H9 (cell line): ENCODE measurements around the gene EEIG2. TPM values are rescaled to one million over a fixed set of nuclear protein-coding genes. Genes with fewer than 3 reads are reported as not detected.

ENCODE experiments used
- DNase-seq: peaks from one replicate; pipeline ENCODE4 v3.0.0-alpha.2; 2017
- H2AFZ ChIP-seq: one replicate; pipeline ENCODE4 v1.6.1; 2013; ENCODE audit warnings: mild to moderate bottlenecking, low read length, control low read depth, moderate library complexity
- H2AK5ac ChIP-seq: 2 replicates; pipeline ENCODE4 v1.6.1; 2013; ENCODE audit warnings: low read length, control low read depth, mixed read lengths; ENCODE audit not compliant: insufficient read length
- H2BK120ac ChIP-seq: one replicate; pipeline ENCODE4 v1.6.1; 2013; ENCODE audit warnings: low read depth, mild to moderate bottlenecking, low read length, control low read depth, inconsistent platforms; ENCODE audit not compliant: poor library complexity, severe bottlenecking
- H2BK12ac ChIP-seq: 2 replicates; pipeline ENCODE4 v1.6.1; 2013; ENCODE audit warnings: low read length, control low read depth, mixed read lengths, low read depth; ENCODE audit not compliant: insufficient read length
- H2BK15ac ChIP-seq: 2 replicates; pipeline ENCODE4 v1.6.1; 2013; ENCODE audit warnings: low read depth, low read length, control low read depth
- H2BK20ac ChIP-seq: one replicate; pipeline ENCODE4 v1.6.1; 2013; ENCODE audit warnings: low read depth, mild to moderate bottlenecking, low read length, control low read depth, inconsistent platforms; ENCODE audit not compliant: poor library complexity, severe bottlenecking
- H2BK5ac ChIP-seq: 2 replicates; pipeline ENCODE4 v1.6.1; 2013; ENCODE audit warnings: low read length, control low read depth, mixed read lengths; ENCODE audit not compliant: insufficient read length
- H3K14ac ChIP-seq: 2 replicates; pipeline ENCODE4 v1.6.1; 2013; ENCODE audit warnings: low read length, control low read depth; ENCODE audit not compliant: insufficient read depth
- H3K18ac ChIP-seq: 2 replicates; pipeline ENCODE4 v1.6.1; 2013; ENCODE audit warnings: low read depth, mild to moderate bottlenecking, mixed read lengths, low read length, control low read depth; ENCODE audit not compliant: insufficient read length
- H3K23ac ChIP-seq: 2 replicates; pipeline ENCODE4 v1.6.1; 2013; ENCODE audit warnings: low read length, control low read depth, mixed read lengths, low read depth; ENCODE audit not compliant: insufficient read length
- H3K23me2 ChIP-seq: 2 replicates; pipeline ENCODE4 v1.6.1; 2013; ENCODE audit warnings: low read depth, mild to moderate bottlenecking, mixed read lengths, low read length, control low read depth; ENCODE audit not compliant: insufficient read length, poor library complexity, severe bottlenecking
- H3K27ac ChIP-seq: 2 replicates; pipeline ENCODE4 v1.5.1; 2013; ENCODE audit warnings: low read length, control low read depth, mixed read lengths, low read depth; ENCODE audit not compliant: insufficient read length
- H3K27me3 ChIP-seq: 2 replicates; pipeline ENCODE4 v1.6.1; 2013; ENCODE audit warnings: low read length, control low read depth, inconsistent platforms; ENCODE audit not compliant: insufficient read depth
- H3K4ac ChIP-seq: 2 replicates; pipeline ENCODE4 v1.6.1; 2013; ENCODE audit warnings: low read depth, mild to moderate bottlenecking, control low read depth, inconsistent platforms, low read length, moderate library complexity
- H3K4me1 ChIP-seq: 2 replicates; pipeline ENCODE4 v1.6.1; 2013; ENCODE audit warnings: low read length, control low read depth, inconsistent platforms; ENCODE audit not compliant: insufficient read depth
- H3K4me2 ChIP-seq: 2 replicates; pipeline ENCODE4 v1.6.1; 2013; ENCODE audit warnings: low read length, control low read depth, mixed read lengths; ENCODE audit not compliant: insufficient read length, insufficient read depth
- H3K56ac ChIP-seq: 2 replicates; pipeline ENCODE4 v1.6.1; 2013; ENCODE audit warnings: low read depth, mild to moderate bottlenecking, mixed read lengths, low read length, control low read depth; ENCODE audit not compliant: insufficient read length
- H3K79me1 ChIP-seq: 2 replicates; pipeline ENCODE4 v1.6.1; 2013; ENCODE audit warnings: low read depth, mild to moderate bottlenecking, moderate library complexity, low read length, control low read depth, inconsistent platforms; ENCODE audit not compliant: insufficient read depth, poor library complexity, severe bottlenecking
- H3K79me2 ChIP-seq: 2 replicates; pipeline ENCODE4 v1.6.1; 2013; ENCODE audit warnings: low read length, control low read depth, inconsistent platforms; ENCODE audit not compliant: insufficient read depth
- H3K9ac ChIP-seq: 2 replicates; pipeline ENCODE4 v1.6.1; 2013; ENCODE audit warnings: low read length, control low read depth, mixed read lengths; ENCODE audit not compliant: insufficient read length; ENCODE audit errors: extremely low read depth
- H3K9me3 ChIP-seq: one replicate; pipeline ENCODE4 v1.6.1; 2013; ENCODE audit warnings: low read depth, low read length, inconsistent platforms; ENCODE audit not compliant: control insufficient read depth
- H3T11ph ChIP-seq: one replicate; pipeline ENCODE4 v1.6.1; 2013; ENCODE audit warnings: mild to moderate bottlenecking, low read length, control low read depth, inconsistent platforms
- H4K20me1 ChIP-seq: one replicate; pipeline ENCODE4 v1.6.1; 2013; ENCODE audit not compliant: control insufficient read depth, insufficient read length, insufficient read depth
- H4K5ac ChIP-seq: 2 replicates; pipeline ENCODE4 v1.6.1; 2013; ENCODE audit warnings: low read depth, mild to moderate bottlenecking, mixed read lengths, low read length, control low read depth; ENCODE audit not compliant: insufficient read length
- H4K8ac ChIP-seq: replicated peaks from 2 replicates; pipeline ENCODE4 v1.6.1; 2013; ENCODE audit warnings: low read length, control low read depth, mixed read lengths, low read depth; ENCODE audit not compliant: insufficient read length
- H4K91ac ChIP-seq: 2 replicates; pipeline ENCODE4 v1.6.1; 2013; ENCODE audit warnings: low read depth, mild to moderate bottlenecking, moderate library complexity, mixed read lengths, low read length, control low read depth; ENCODE audit not compliant: insufficient read length
- H3K27ac Mint-ChIP-seq, 3 experiments: 2 replicates in 2 of 3; 3 replicates in 1 of 3; pipeline ENCODE4 v1.8.0; 2020 to 2021; ENCODE audit warnings: mixed read lengths in 3 of 3, mild to moderate bottlenecking in 1 of 3, moderate library complexity in 1 of 3
- H3K27me3 Mint-ChIP-seq: 2 replicates; pipeline ENCODE4 v1.8.0; 2021; ENCODE audit warnings: low read depth, mild to moderate bottlenecking, moderate library complexity, mixed read lengths
- H3K36me3 Mint-ChIP-seq, 3 experiments: 2 replicates in 2 of 3; 3 replicates in 1 of 3; pipeline ENCODE4 v1.8.0; 2020 to 2021; ENCODE audit warnings: low read depth in 3 of 3, mixed read lengths in 3 of 3; ENCODE audit not compliant: insufficient read depth in 1 of 3
- H3K4me1 Mint-ChIP-seq, 2 experiments: 2 replicates each; pipeline ENCODE4 v1.8.0; 2020; ENCODE audit warnings: mixed read lengths in 2 of 2
- H3K4me3 Mint-ChIP-seq, 2 experiments: 2 replicates in 1 of 2; 3 replicates in 1 of 2; pipeline ENCODE4 v1.8.0; 2020 to 2021; ENCODE audit warnings: mild to moderate bottlenecking in 2 of 2, mixed read lengths in 2 of 2, moderate library complexity in 1 of 2
- H3K9me3 Mint-ChIP-seq, 2 experiments: 2 replicates in 1 of 2; 3 replicates in 1 of 2; pipeline ENCODE4 v1.8.0; 2020; ENCODE audit warnings: mild to moderate bottlenecking in 2 of 2, mixed read lengths in 2 of 2, moderate library complexity in 1 of 2
- whole genome bisulfite sequencing: extraction: QIAGEN DNeasy Blood & Tissue Kit; methylation state at CpG from one replicate; pipeline ENCODE4 v1.1.7; 2013; ENCODE audit warnings: missing lambda C conversion rate, low lambda C conversion rate, mixed read lengths; ENCODE audit not compliant: insufficient read length; ENCODE audit errors: extremely low coverage; 5-methylcytosine and 5-hydroxymethylcytosine counted together
- total RNA-seq: library from RNA; stranded (reverse); gene quantifications from 2 replicates; pipeline ENCODE4 v1.2.1, GENCODE V29; 2021
- TF ChIP-seq, protein P1 (sequence below): fragments of 200-600 bp; sonication (generic); conservative IDR thresholded peaks from 3 replicates; pipeline ENCODE4 v1.8.0; 2021; ENCODE audit warnings: antibody characterized with exemption, mild to moderate bottlenecking

Gene EEIG2
- total RNA-seq, 1 experiment from 2014 or later, result 17.0 TPM

DNA sequence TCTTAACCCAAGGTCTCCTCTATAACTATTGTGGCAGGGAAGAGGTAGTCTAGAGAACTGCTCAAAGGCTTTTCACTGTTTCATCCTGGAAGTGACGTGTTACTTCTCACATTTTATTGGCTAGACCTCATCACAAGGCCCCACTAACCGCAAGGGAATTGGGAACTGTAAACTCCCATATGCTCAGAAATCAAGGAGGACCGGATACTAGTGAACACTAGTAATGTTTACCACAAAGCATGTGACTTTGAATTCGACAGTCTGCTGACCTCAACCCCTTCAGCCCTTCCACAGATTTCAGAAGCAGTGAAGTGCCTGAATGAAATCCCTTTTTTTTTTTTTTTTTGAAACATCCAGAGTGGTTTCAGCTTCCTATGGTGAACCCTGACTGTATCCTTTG lies 3.4 kb upstream of the EEIG2 start:
- Histone ChIP-seq H3T11ph (no peak overlapping the region), H3K23ac (no peak overlapping the region), H3K9ac (no peak overlapping the region), H3K79me1 (no peaks in the 10 kb centered on the region), H4K91ac (no peak overlapping the region), H2BK12ac (no peak overlapping the region), H3K56ac (no peak overlapping the region), H2BK5ac (no peak overlapping the region), H2AK5ac (no peak overlapping the region), H3K23me2 (peaks cover 6% of the 10 kb centered on the region), H3K4ac (no peak overlapping the region), H2BK20ac (no peak overlapping the region), H3K79me2 (no peaks in the 10 kb centered on the region), H3K27ac (no peak overlapping the region), H3K18ac (no peak overlapping the region), H4K8ac (no peak overlapping the region), H4K20me1 (no peaks in the 10 kb centered on the region), H3K4me1 (peaks cover 5% of the 10 kb centered on the region; the same call in 1 of the 2 replicates), H3K4me2 (no peak overlapping the region), H3K14ac (no peak overlapping the region), H2BK15ac (no peak overlapping the region), H3K27me3 (no peaks in the 10 kb centered on the region), H4K5ac (no peak overlapping the region), H2AFZ (no peak overlapping the region), H2BK120ac (no peak overlapping the region), H3K9me3 (no peaks in the 10 kb centered on the region)
- WGBS, result no CpG with 5 or more reads among the region's 4 CpGs
- no peaks in the 10 kb centered on the region; a peak in 1 of 7 replicates for H3K36me3 Mint-ChIP-seq
- DNase-seq, result no peak
- TF ChIP-seq, protein P1, sequence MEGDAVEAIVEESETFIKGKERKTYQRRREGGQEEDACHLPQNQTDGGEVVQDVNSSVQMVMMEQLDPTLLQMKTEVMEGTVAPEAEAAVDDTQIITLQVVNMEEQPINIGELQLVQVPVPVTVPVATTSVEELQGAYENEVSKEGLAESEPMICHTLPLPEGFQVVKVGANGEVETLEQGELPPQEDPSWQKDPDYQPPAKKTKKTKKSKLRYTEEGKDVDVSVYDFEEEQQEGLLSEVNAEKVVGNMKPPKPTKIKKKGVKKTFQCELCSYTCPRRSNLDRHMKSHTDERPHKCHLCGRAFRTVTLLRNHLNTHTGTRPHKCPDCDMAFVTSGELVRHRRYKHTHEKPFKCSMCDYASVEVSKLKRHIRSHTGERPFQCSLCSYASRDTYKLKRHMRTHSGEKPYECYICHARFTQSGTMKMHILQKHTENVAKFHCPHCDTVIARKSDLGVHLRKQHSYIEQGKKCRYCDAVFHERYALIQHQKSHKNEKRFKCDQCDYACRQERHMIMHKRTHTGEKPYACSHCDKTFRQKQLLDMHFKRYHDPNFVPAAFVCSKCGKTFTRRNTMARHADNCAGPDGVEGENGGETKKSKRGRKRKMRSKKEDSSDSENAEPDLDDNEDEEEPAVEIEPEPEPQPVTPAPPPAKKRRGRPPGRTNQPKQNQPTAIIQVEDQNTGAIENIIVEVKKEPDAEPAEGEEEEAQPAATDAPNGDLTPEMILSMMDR, result no peak
- H3K27me3 Mint-ChIP-seq, result no peaks in the 10 kb centered on the region
- no peaks in the 10 kb centered on the region for H3K9me3 Mint-ChIP-seq
- H3K4me1 Mint-ChIP-seq, result peaks cover 10 to 11% of the 10 kb centered on the region in 2 experiments
- H3K4me3 Mint-ChIP-seq, result no peak overlapping the region
- H3K27ac Mint-ChIP-seq, result no peak overlapping the region
